ENCODE data around the gene MGRN1. TPM values are rescaled to one million over a fixed set of nuclear protein-coding genes. Genes with fewer than 3 reads are reported as not detected.

Gene MGRN1
- total and polyA plus RNA-seq, 2 donors (not counting 1 experiment from before 2014, with no cell fraction given), result 22.7 to 89.2 TPM

- CTCF ChIA-PET, result interaction anchor here (0.7 kb wide), 1 partner anchor 393 kb away, joined by 3 read pairs; no protein-coding TSS in a partner anchor
- Histone ChIP-seq H3K4me2 (replicated peaks; ENCODE audit: low read depth, low read length, poor library complexity, severe bottlenecking) (no peak overlapping the region), H3K4me1 (ENCODE audit: control insufficient read depth in 2 of 2, insufficient read depth in 2 of 2, low read length in 2 of 2) (no peaks in the 10 kb centered on the region), H2AFZ (ENCODE audit: insufficient read depth, low read depth, low read length, poor library complexity, severe bottlenecking) (no peak overlapping the region), H3K27ac (ENCODE audit: low read length in 2 of 2) (no peak overlapping the region), H3K9ac (ENCODE audit: low read length) (no peak overlapping the region), H3K4me3 (ENCODE audit: control extremely low read depth in 1 of 5, extremely low read depth in 1 of 5, insufficient read depth in 1 of 5, low read depth in 2 of 5, low read length in 4 of 5) (no peak overlapping the region), H4K20me1 (ENCODE audit: control insufficient read depth, insufficient read depth, low read length, poor library complexity, severe bottlenecking) (no peaks in the 10 kb centered on the region), H3K36me3 (replicated peaks in 1 of 2; ENCODE audit: control extremely low read depth in 1 of 2, control insufficient read depth in 1 of 2, extremely low read depth in 1 of 2, insufficient read depth in 2 of 2, low read length in 1 of 2) (peaks cover 2 to 40% of the 10 kb centered on the region in 2 experiments), H3K9me3 (ENCODE audit: control extremely low read depth in 1 of 3, control insufficient read depth in 2 of 3, insufficient read depth in 1 of 3, low read length in 2 of 3) (no peaks in the 10 kb centered on the region), H3K79me2 (ENCODE audit: control insufficient read depth, insufficient read depth, low read length) (no peaks in the 10 kb centered on the region), H3K27me3 (replicated peaks in 1 of 4; ENCODE audit: control extremely low read depth in 1 of 4, control insufficient read depth in 3 of 4, insufficient read depth in 4 of 4, low read length in 3 of 4) (no peaks in the 10 kb centered on the region)
- no peaks in the 10 kb centered on the region for H3K27me3 Mint-ChIP-seq
- TF ChIP-seq EZH2 (IDR thresholded peaks at IDR 0.05; ENCODE audit: borderline replicate concordance, insufficient read depth, low read depth, low read length, poor library complexity, severe bottlenecking) (no peak), CTCF (IDR thresholded peaks at IDR 0.05) (no peak)
- DNase-seq (no peak), ATAC-seq (ENCODE audit: low read depth) (no peak)
- WGBS (ENCODE audit: insufficient coverage), result 38% methylated on average over 6 of the region's 7 CpGs
- no peaks in the 10 kb centered on the region for H3K4me1 Mint-ChIP-seq
- POLR2A ChIA-PET, result interaction anchor here (0.6 kb wide), 1 partner anchor 352 kb away, joined by 6 read pairs; no protein-coding TSS in a partner anchor
- no peak overlapping the region for H3K27ac Mint-ChIP-seq
- no peak overlapping the region for H3K4me3 Mint-ChIP-seq
- intact Hi-C loops (cut with micrococcal nuclease), result no loop called here
- H3K9me3 Mint-ChIP-seq (ENCODE audit: insufficient read depth), result no peaks in the 10 kb centered on the region
These were observed 79.3 kb downstream of the MGRN1 start for GRCh38 chr16:4703906-4704305.

- H3K4me3 ChIP-seq (ENCODE audit: control extremely low read depth in 1 of 5, extremely low read depth in 1 of 5, insufficient read depth in 1 of 5, low read depth in 2 of 5, low read length in 4 of 5), result no peak overlapping the region
- TF ChIP-seq EZH2 (IDR thresholded peaks at IDR 0.05; ENCODE audit: borderline replicate concordance, insufficient read depth, low read depth, low read length, poor library complexity, severe bottlenecking), result no peak
- Mint-ChIP-seq H3K4me1 (no peaks in the 10 kb centered on the region), H3K4me3 (no peak overlapping the region), H3K9me3 (ENCODE audit: insufficient read depth) (no peaks in the 10 kb centered on the region), H3K27me3 (no peaks in the 10 kb centered on the region), H3K27ac (no peak overlapping the region)
- peaks cover 2 to 37% of the 10 kb centered on the region in 2 experiments for H3K36me3 ChIP-seq (replicated peaks in 1 of 2; ENCODE audit: control extremely low read depth in 1 of 2, control insufficient read depth in 1 of 2, extremely low read depth in 1 of 2, insufficient read depth in 2 of 2, low read length in 1 of 2)
- DNase-seq, result no peak
- no peak overlapping the region for H3K4me2 ChIP-seq (replicated peaks; ENCODE audit: low read depth, low read length, poor library complexity, severe bottlenecking)
- intact Hi-C loops (cut with micrococcal nuclease), result no loop called here
- H4K20me1 ChIP-seq (ENCODE audit: control insufficient read depth, insufficient read depth, low read length, poor library complexity, severe bottlenecking), result no peaks in the 10 kb centered on the region
- no peaks in the 10 kb centered on the region for H3K4me1 ChIP-seq (ENCODE audit: control insufficient read depth in 2 of 2, insufficient read depth in 2 of 2, low read length in 2 of 2)
- no peak overlapping the region for H3K9ac ChIP-seq (ENCODE audit: low read length)
- H3K27me3 ChIP-seq (replicated peaks in 1 of 4; ENCODE audit: control extremely low read depth in 1 of 4, control insufficient read depth in 3 of 4, insufficient read depth in 4 of 4, low read length in 3 of 4), result no peaks in the 10 kb centered on the region
- 90% methylated on average over 5 of the region's 8 CpGs for WGBS (ENCODE audit: insufficient coverage)
- H3K9me3 ChIP-seq (ENCODE audit: control extremely low read depth in 1 of 3, control insufficient read depth in 2 of 3, insufficient read depth in 1 of 3, low read length in 2 of 3), result no peaks in the 10 kb centered on the region
- H3K27ac ChIP-seq (ENCODE audit: low read length in 2 of 2), result no peak overlapping the region
- no peak for ATAC-seq (ENCODE audit: low read depth)
- POLR2A ChIA-PET, result no interaction called here
- no peak overlapping the region for H2AFZ ChIP-seq (ENCODE audit: insufficient read depth, low read depth, low read length, poor library complexity, severe bottlenecking)
- H3K79me2 ChIP-seq (ENCODE audit: control insufficient read depth, insufficient read depth, low read length), result no peaks in the 10 kb centered on the region
- CTCF ChIA-PET, result no interaction called here
These were observed 79.9 kb downstream of the MGRN1 start for GRCh38 chr16:4704491-4704890.

All from B cell (primary cell).